Measurements from ENCODE around the gene MTG2.

The MTG2 gene

GRCh38 chr20:62206388-62206775 lies 23.6 kb downstream of the MTG2 start:
- DNase-seq = no peak

GRCh38 chr20:62208061-62208794 lies 25.4 kb downstream of the MTG2 start:
- DNase-seq = no peak

- DNase-seq = no peak
Measured at GRCh38 chr20:62208795-62209755, 26.2 kb downstream of the MTG2 start.

GRCh38 chr20:62209850-62210495 lies 27.1 kb downstream of the MTG2 start:
- DNase-seq = no peak

GRCh38 chr20:62210496-62210855 lies 27.6 kb downstream of the MTG2 start:
- DNase-seq = no peak

- no peak for DNase-seq
Measured at GRCh38 chr20:62211216-62211615, 28.4 kb downstream of the MTG2 start.

- no peak for DNase-seq
Measured at GRCh38 chr20:62211769-62212288, 29.0 kb downstream of the MTG2 start.

- no peak for DNase-seq
Measured at GRCh38 chr20:62212299-62212698, 29.5 kb downstream of the MTG2 start.

GRCh38 chr20:62214067-62214466 lies 31.2 kb downstream of the MTG2 start:
- no peak for DNase-seq

GRCh38 chr20:62215020-62215990 lies 32.5 kb downstream of the MTG2 start:
- no peak for DNase-seq

GRCh38 chr20:62215991-62216635 lies 33.3 kb downstream of the MTG2 start:
- no peak for DNase-seq

GRCh38 chr20:62216636-62217566 lies 34.1 kb downstream of the MTG2 start:
- no peak for DNase-seq

GRCh38 chr20:62217913-62218773 lies 35.3 kb downstream of the MTG2 start:
- no peak for DNase-seq

- DNase-seq = peak in 1 of 4 experiments; percentile 34
Measured at GRCh38 chr20:62219101-62219991, 36.5 kb downstream of the MTG2 start.

GRCh38 chr20:62219992-62220665 lies 37.3 kb downstream of the MTG2 start, which contains the start of gene HRH3:
TSS of gene HRH3 (minus strand) at chr20:62220278. CDS start at chr20:62219970, 308 bp downstream.
- peak; percentile 18 to 71 (median 46) for DNase-seq

- DNase-seq = no peak
Measured at GRCh38 chr20:62220666-62221568, 38.1 kb downstream of the MTG2 start.
